Lower leg skin (tissue), 3 donors: ENCODE results near the gene SYNE2.
"Not testable (repeated sequence)": the region's sequence is repeated elsewhere in the genome, so short reads cannot be mapped to it uniquely, and the experiment has no call there.

ENCODE experiments used
- CTCF ChIP-seq, 3 donors: fragments of 450-650 bp; IDR thresholded peaks; one replicate each; pipeline ENCODE4 v1.5.1; 2016; ENCODE audit warnings: antibody characterized with exemption in 3 of 3, mild to moderate bottlenecking in 3 of 3, moderate library complexity in 2 of 3
- POLR2A ChIP-seq, 2 donors: fragments of 450-650 bp; IDR thresholded peaks; one replicate each; pipeline ENCODE4 v1.6.1; 2016 to 2017; ENCODE audit warnings: antibody characterized with exemption in 2 of 2, mild to moderate bottlenecking in 1 of 2, moderate library complexity in 1 of 2

- not testable (repeated sequence) for TF ChIP-seq CTCF, POLR2A (IDR thresholded peaks at IDR 0.05)
Observed at GRCh38 chr14:63806064-63806463, 46.7 kb upstream of the SYNE2 start.
